ENCODE data around the gene MYRFL.

MYRFL gene

DNA sequence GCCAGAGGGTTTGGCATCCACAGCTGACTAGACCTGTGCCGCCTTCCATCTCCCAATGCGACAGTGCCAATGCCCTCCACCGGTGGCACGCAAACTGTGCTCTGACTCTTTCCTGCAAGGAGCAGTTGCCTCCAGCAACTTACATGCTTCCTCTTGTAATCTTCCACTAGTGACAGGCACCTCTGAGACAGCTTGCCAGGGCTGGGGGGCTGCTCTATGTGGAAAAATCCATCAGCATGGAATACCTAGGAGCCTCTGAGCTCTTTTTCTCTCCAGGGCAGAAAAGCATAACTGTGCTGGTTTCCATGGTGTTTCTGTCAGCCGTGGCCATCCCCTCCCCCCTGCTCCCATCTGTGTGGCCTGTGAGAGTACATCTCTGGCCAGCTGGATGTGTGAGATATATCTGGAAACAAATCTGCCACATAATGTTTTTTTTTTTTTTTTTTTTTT lies 110.6 kb downstream of the MYRFL start:
- H3K4me3 ChIP-seq (ENCODE audit: low read depth, low read length): no peak overlapping the region
- TF ChIP-seq, protein P1, sequence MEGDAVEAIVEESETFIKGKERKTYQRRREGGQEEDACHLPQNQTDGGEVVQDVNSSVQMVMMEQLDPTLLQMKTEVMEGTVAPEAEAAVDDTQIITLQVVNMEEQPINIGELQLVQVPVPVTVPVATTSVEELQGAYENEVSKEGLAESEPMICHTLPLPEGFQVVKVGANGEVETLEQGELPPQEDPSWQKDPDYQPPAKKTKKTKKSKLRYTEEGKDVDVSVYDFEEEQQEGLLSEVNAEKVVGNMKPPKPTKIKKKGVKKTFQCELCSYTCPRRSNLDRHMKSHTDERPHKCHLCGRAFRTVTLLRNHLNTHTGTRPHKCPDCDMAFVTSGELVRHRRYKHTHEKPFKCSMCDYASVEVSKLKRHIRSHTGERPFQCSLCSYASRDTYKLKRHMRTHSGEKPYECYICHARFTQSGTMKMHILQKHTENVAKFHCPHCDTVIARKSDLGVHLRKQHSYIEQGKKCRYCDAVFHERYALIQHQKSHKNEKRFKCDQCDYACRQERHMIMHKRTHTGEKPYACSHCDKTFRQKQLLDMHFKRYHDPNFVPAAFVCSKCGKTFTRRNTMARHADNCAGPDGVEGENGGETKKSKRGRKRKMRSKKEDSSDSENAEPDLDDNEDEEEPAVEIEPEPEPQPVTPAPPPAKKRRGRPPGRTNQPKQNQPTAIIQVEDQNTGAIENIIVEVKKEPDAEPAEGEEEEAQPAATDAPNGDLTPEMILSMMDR (IDR thresholded peaks at IDR 0.05; ENCODE audit: borderline replicate concordance, insufficient read depth, low read depth, low read length): no peak

DNA sequence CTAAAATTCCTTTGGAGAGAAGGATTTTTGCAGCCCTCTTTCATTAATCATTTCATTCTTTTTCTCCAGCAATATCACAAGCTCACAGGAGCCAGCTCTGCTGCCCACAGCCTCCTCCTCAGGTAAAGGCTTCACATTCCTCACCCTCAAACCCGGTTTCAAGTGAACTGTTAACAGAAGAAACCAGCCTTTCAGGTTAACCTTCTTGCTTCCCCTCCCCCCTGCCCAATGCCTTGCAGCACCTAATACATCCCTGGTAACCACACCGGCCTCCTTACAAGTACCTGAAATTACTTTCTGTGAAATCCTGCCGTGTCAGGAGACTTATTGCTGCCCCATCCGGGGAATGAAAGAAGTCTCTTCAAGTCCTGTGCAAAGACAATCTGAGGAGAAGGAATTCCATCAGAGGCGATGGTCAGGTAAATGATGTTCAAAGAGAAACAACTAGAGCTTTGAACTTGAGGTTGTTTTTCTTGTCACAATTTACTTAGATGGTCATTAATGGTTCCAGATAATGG lies 111.2 kb downstream of the MYRFL start:
- H3K4me3 ChIP-seq (ENCODE audit: low read depth, low read length): no peak overlapping the region

DNA sequence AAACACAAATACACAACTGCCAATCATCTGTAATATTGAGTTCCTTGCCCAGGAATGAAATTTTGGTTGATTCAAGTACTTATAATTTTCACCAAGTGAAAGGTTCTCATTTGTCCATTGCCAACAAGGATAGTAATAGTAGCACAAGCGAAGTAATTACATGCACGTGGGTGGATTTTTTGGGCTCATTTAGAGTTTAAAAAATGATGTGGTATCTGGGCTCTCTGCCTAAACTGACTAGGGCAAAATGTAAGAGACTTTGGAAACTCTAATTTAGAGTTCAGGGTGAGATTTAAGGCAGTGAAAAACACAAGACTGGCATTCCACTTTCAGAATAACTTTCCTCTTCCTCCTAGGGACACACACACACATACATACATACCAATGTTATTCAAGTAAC lies 111.7 kb downstream of the MYRFL start:
- no peak overlapping the region for H3K4me3 ChIP-seq (ENCODE audit: low read depth, low read length)
- TF ChIP-seq, protein P1 (IDR thresholded peaks at IDR 0.05; ENCODE audit: borderline replicate concordance, insufficient read depth, low read depth, low read length): no peak

More for the DNA sequence above, 111.2 kb downstream of the MYRFL start:
- TF ChIP-seq, protein P1 (IDR thresholded peaks at IDR 0.05; ENCODE audit: borderline replicate concordance, insufficient read depth, low read depth, low read length): no peak

DNA sequence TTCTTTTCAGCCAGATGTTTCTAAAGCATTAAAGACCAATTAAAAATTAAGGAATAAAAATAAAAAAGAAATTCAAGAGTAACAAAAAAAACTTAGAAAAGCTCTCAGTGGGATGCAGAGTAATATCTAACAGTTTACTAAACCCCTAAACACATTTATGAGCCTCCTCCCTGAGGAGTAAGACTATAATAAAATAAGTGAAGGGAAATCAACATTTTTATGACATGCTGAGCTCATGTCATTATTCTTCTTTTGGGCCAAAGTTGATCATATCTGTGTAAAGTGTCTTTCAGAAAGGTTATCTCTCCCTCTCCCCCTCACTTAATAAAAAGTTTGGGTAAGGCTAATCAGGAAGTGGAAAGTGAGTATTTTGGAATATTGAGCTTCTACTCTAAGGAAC lies 122.1 kb downstream of the MYRFL start:
- TF ChIP-seq, protein P1 (IDR thresholded peaks at IDR 0.05; ENCODE audit: borderline replicate concordance, insufficient read depth, low read depth, low read length): no peak
- H3K4me3 ChIP-seq (ENCODE audit: low read depth, low read length): no peak overlapping the region

DNA sequence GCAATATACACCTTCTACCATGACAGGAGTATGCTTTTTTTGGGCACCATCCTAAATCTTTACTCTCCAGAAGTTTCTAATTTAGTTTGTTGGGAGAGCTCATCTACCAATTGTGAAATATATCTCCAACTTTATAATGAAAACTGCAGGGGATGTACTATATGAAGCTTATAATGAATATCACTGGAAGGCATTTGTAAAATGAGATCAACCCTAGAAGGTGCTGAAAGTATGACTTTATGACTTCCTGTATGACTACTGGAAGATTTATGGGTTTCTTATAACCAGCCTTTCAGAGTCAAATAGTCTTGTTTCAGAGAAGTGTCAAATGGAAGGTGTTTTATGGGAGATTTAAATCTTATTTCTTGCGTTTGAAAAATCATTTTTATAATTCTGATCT lies 122.9 kb downstream of the MYRFL start:
- no peak overlapping the region for H3K4me3 ChIP-seq (ENCODE audit: low read depth, low read length)
- TF ChIP-seq, protein P1 (IDR thresholded peaks at IDR 0.05; ENCODE audit: borderline replicate concordance, insufficient read depth, low read depth, low read length): no peak

DNA sequence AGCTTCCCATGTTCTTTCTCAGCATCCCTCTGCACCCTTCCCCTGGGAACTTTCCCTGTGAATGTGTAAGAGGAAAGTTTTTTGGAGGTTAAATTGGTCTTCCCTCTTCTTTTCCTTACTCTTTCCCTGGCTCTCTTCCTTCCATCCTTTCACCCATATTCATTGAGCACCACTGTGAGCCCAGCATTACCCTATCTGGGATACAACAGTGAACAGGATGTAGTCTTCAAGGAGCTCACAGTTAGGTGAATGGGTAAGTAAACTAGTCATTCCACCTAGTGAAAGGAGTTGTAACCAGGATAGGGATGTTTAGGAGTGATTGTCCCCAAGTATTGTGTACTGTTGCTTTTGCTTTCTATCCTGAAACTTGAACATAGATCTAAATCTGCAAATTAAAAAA lies 123.8 kb downstream of the MYRFL start:
- TF ChIP-seq, protein P1 (IDR thresholded peaks at IDR 0.05; ENCODE audit: borderline replicate concordance, insufficient read depth, low read depth, low read length): no peak

DNA sequence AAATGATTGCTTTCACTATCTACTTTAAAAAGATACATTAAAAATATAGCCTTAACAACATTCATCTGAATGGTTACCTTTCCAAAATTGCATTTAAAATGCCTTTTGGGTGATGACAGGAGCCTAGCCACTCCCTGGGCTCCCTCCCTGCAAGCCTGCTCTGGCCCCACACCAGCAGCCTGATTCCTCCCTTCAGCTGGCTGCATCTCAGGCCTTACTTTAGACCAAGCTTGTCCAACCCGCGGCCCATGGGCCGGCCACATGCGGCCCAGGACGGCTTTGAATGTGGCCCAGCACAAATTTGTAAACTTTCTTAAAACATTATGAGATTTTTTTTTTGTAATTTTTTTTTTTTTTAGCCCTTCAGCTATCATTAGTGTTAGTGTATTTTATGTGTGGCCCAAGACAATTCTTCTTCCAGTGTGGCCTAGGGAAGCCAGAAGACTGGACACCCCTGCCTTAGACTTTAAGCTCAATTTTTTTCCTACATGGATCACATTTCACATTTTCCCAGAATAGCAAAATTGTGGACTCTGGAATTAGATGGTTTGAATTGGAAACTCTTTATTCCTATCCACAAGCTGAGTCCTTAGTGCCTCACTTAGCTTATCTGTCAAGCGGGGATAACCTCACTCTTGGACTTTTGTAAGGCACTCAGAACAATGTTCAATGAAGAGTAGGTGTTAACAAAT lies 124.4 kb downstream of the MYRFL start:
- TF ChIP-seq, protein P1 (IDR thresholded peaks at IDR 0.05; ENCODE audit: borderline replicate concordance, insufficient read depth, low read depth, low read length): no peak
- no peak overlapping the region for H3K4me3 ChIP-seq (ENCODE audit: low read depth, low read length)

More for the DNA sequence above, 123.8 kb downstream of the MYRFL start:
- H3K4me3 ChIP-seq (ENCODE audit: low read depth, low read length): no peak overlapping the region
